HepG2 (cell line): Measurements from ENCODE around the gene EGF. TPM values are rescaled to one million over a fixed set of nuclear protein-coding genes. Genes with fewer than 3 reads are reported as not detected.

ENCODE experiments used
- ATAC-seq: fragments of 200-7000 bp; cut with Tn5 transposase; 3 replicates; pipeline ENCODE4 v1.9.1; 2020; ENCODE audit warnings: mild to moderate bottlenecking, moderate library complexity
- BruUV-seq: library from RNA; stranded (reverse); fragments of 400-500 nt; replicated peaks from 2 replicates; lab custom pipeline; 2021; lab: Mats Ljungman, UMichigan
- CTCF ChIA-PET: fragments of 300-600 bp; formaldehyde crosslinking; extraction: SDS; loops from one replicate; lab custom pipeline; 2021; ENCODE audit warnings: low total read pairs, inconsistent platforms, low intra/inter-chr PET ratio; lab: Yijun Ruan, JAX
- POLR2A ChIA-PET: fragments of 350-600 bp; sonication (Branson Sonifier 250); formaldehyde crosslinking; loops from one replicate; lab custom pipeline; 2020; ENCODE audit warnings: antibody characterized with exemption, inconsistent platforms; lab: Yijun Ruan, JAX
- DNase-seq: peaks from one replicate; pipeline ENCODE4 v3.0.0-alpha.2; 2015; ENCODE audit warnings: low spot score
- FAIRE-seq: peaks from 3 replicates; lab custom pipeline; 2011; peaks lifted over from hg19 to GRCh38; lab: Jason Lieb, UNC
- H2AFZ ChIP-seq: one replicate; pipeline ENCODE4 v1.6.1; 2011; ENCODE audit warnings: low read length, inconsistent platforms
- H3K27ac ChIP-seq: fragments of 300-600 bp; 3 replicates; pipeline ENCODE4 v1.8.0; 2011; ENCODE audit warnings: mixed run types, mild to moderate bottlenecking, mixed read lengths, low read length, inconsistent platforms; ENCODE audit not compliant: insufficient read depth; ENCODE audit errors: extremely low read length
- H3K27me3 ChIP-seq, 2 experiments: fragments of 200-600 bp in 1 of 2; 2 replicates in 1 of 2; 3 replicates in 1 of 2; pipeline versions ENCODE4 v1.6.0 to v1.8.0; 2011; ENCODE audit warnings: low read length in 2 of 2, mild to moderate bottlenecking in 2 of 2, moderate library complexity in 2 of 2, inconsistent platforms in 1 of 2; ENCODE audit not compliant: insufficient read depth in 2 of 2, control insufficient read depth in 1 of 2
- H3K36me3 ChIP-seq, 2 experiments: fragments of 200-600 bp in 1 of 2; replicated peaks in 1 of 2; 2 replicates in 1 of 2; 3 replicates in 1 of 2; pipeline versions ENCODE4 v1.5.1 to v1.8.0; 2011; ENCODE audit warnings: low read length in 2 of 2, inconsistent platforms in 1 of 2; ENCODE audit not compliant: insufficient read depth in 2 of 2, control insufficient read depth in 1 of 2
- H3K4me1 ChIP-seq: 2 replicates; pipeline ENCODE4 v1.5.1; 2012; ENCODE audit warnings: low read length, inconsistent platforms; ENCODE audit not compliant: insufficient read depth
- H3K4me2 ChIP-seq: 2 replicates; pipeline ENCODE4 v1.6.0; 2011; ENCODE audit warnings: low read depth, low read length, inconsistent platforms
- H3K4me3 ChIP-seq, 3 experiments: fragments of 200-600 bp in 1 of 3; sonication (generic), shearing (Covaris generic) in 1 of 3; replicated peaks in 1 of 3; 2 replicates each; pipeline ENCODE4 v1.5.1; 2011 to 2016; ENCODE audit warnings: low read length in 3 of 3, inconsistent platforms in 2 of 3, low read depth in 2 of 3, mild to moderate bottlenecking in 2 of 3, control low read depth in 1 of 3, mixed read lengths in 1 of 3; ENCODE audit not compliant: insufficient read depth in 1 of 3
- H3K79me2 ChIP-seq: one replicate; pipeline ENCODE4 v1.6.1; 2011; ENCODE audit warnings: low read length, inconsistent platforms; ENCODE audit not compliant: insufficient read depth
- H3K9ac ChIP-seq: 2 replicates; pipeline ENCODE4 v1.6.0; 2011; ENCODE audit warnings: mild to moderate bottlenecking, low read depth, low read length, inconsistent platforms; ENCODE audit not compliant: insufficient read depth
- H3K9me3 ChIP-seq: 2 replicates; pipeline ENCODE4 v1.5.1; 2012; ENCODE audit warnings: mild to moderate bottlenecking, low read length
- H4K20me1 ChIP-seq: 2 replicates; pipeline ENCODE4 v1.6.0; 2011; ENCODE audit warnings: inconsistent platforms, mild to moderate bottlenecking, low read length, moderate library complexity; ENCODE audit not compliant: insufficient read depth
- ARNT ChIP-seq: fragments of 450-650 bp; IDR thresholded peaks from 2 replicates; pipeline ENCODE4 v1.6.1; 2017
- FUBP1 ChIP-seq: sonication (generic); formaldehyde crosslinking; IDR thresholded peaks from 2 replicates; pipeline ENCODE4 v1.5.1; 2020; ENCODE audit warnings: missing genetic modification reagents, mild to moderate bottlenecking, borderline replicate concordance
- KLF16 ChIP-seq, 2 experiments: sonication (generic) in 1 of 2; formaldehyde crosslinking in 1 of 2; IDR thresholded peaks; 2 replicates each; pipeline versions ENCODE4 v1.6.1 to v1.8.0; 2016 to 2023; ENCODE audit warnings: missing genetic modification reagents in 2 of 2, missing compliant biosample characterization in 1 of 2
- MXI1 ChIP-seq: IDR thresholded peaks from 3 replicates; pipeline ENCODE4 v1.6.1; 2012; ENCODE audit warnings: low read depth, low read length, inconsistent platforms, borderline replicate concordance
- NFIC ChIP-seq: IDR thresholded peaks from 2 replicates; pipeline ENCODE4 v1.6.1; 2012; ENCODE audit warnings: mild to moderate bottlenecking, low read length, inconsistent platforms
- NPAS2 ChIP-seq: sonication (generic); formaldehyde crosslinking; IDR thresholded peaks from 2 replicates; pipeline ENCODE4 v1.8.0; 2022; ENCODE audit warnings: mild to moderate bottlenecking, missing genetic modification reagents, borderline replicate concordance
- NR3C1 ChIP-seq: sonication (generic); formaldehyde crosslinking; IDR thresholded peaks from 2 replicates; pipeline ENCODE4 v1.4.0; 2020; ENCODE audit warnings: missing genetic modification reagents
- STAT5B ChIP-seq: sonication (generic); formaldehyde crosslinking; IDR thresholded peaks from 2 replicates; pipeline ENCODE4 v1.4.0; 2020; ENCODE audit warnings: missing genetic modification reagents
- TSC22D2 ChIP-seq: sonication (generic); formaldehyde crosslinking; IDR thresholded peaks from 2 replicates; pipeline ENCODE4 v1.5.1; 2020; ENCODE audit warnings: missing genetic modification reagents, mild to moderate bottlenecking, borderline replicate concordance
- UBTF ChIP-seq: sonication (generic); formaldehyde crosslinking; IDR thresholded peaks from 2 replicates; pipeline ENCODE4 v1.4.0; 2020; ENCODE audit warnings: mild to moderate bottlenecking, missing genetic modification reagents
- ZBTB1 ChIP-seq: sonication (generic); formaldehyde crosslinking; IDR thresholded peaks from 2 replicates; pipeline ENCODE4 v1.4.0; 2020; ENCODE audit warnings: missing genetic modification reagents, borderline replicate concordance
- ZBTB20 ChIP-seq: sonication (generic); formaldehyde crosslinking; IDR thresholded peaks from 2 replicates; pipeline ENCODE4 v1.8.1; 2023; ENCODE audit warnings: missing genetic modification reagents, low read depth, mild to moderate bottlenecking, borderline replicate concordance
- ZNF121 ChIP-seq: sonication (generic); formaldehyde crosslinking; IDR thresholded peaks from 2 replicates; pipeline ENCODE4 v1.5.0; 2020; ENCODE audit warnings: mild to moderate bottlenecking, missing genetic modification reagents
- ZNF138 ChIP-seq: sonication (generic); formaldehyde crosslinking; IDR thresholded peaks from 2 replicates; pipeline ENCODE4 v1.5.0; 2020; ENCODE audit warnings: mild to moderate bottlenecking, low read depth, missing genetic modification reagents
- ZNF296 ChIP-seq: sonication (generic); formaldehyde crosslinking; conservative IDR thresholded peaks from 2 replicates; pipeline ENCODE4 v1.5.0; 2020; ENCODE audit warnings: mild to moderate bottlenecking, missing genetic modification reagents
- ZNF496 ChIP-seq: sonication (generic); formaldehyde crosslinking; IDR thresholded peaks from 2 replicates; pipeline ENCODE4 v1.8.1; 2023; ENCODE audit warnings: mild to moderate bottlenecking, moderate library complexity, missing genetic modification reagents; ENCODE audit not compliant: insufficient replicate concordance
- ZNF704 ChIP-seq: sonication (generic); formaldehyde crosslinking; IDR thresholded peaks from 2 replicates; pipeline ENCODE4 v1.8.1; 2023; ENCODE audit warnings: mild to moderate bottlenecking, inconsistent platforms, moderate library complexity, missing genetic modification reagents, borderline replicate concordance
- WGBS: methylation state at CpG from one replicate; pipeline ENCODE4 v1.1.6; 2017; ENCODE audit warnings: low lambda C conversion rate; 5-methylcytosine and 5-hydroxymethylcytosine counted together
- in situ Hi-C: cut with HindIII; loops from 2 replicates; pipeline ENCODE4 v1.10.0; 2017; ENCODE audit warnings: low pct_unique_long_range_greater_than_20kb; ENCODE audit not compliant: extremely low pct_ligation_motif_present
- intact Hi-C: fragments of 100-400 bp; cut with micrococcal nuclease; formaldehyde crosslinking; loops from one replicate; pipeline ENCODE4 v1.10.0; 2022; ENCODE audit not compliant: unreplicated experiment
- polyA plus RNA-seq, 8 experiments: library from polyadenylated mRNA; depleted of rRNA in 3 of 8; stranded (reverse) in 7 of 8; unstranded in 1 of 8; fragments of >200 nt; fragmentation: Illumina TruSeq in 4 of 8; extraction: Trizol in 4 of 8; gene quantifications; 2 replicates each; pipeline versions ENCODE4 v1.2.1 to v1.2.3, GENCODE V29; 2011 to 2016; ENCODE audit warnings: low read depth in 4 of 8, missing spikeins in 1 of 8, mixed read lengths in 1 of 8; ENCODE audit not compliant: insufficient read depth in 1 of 8
- total RNA-seq, 5 experiments: library from RNA; depleted of rRNA; stranded (reverse); fragments of >200 nt; fragmentation: Illumina TruSeq; extraction: Trizol; gene quantifications; 2 replicates each; pipeline ENCODE4 v1.2.3, GENCODE V29; 2016; ENCODE audit warnings: low read depth in 1 of 5

EGF gene
- total and polyA plus RNA-seq, 2 of the 13 experiments (the other 11 are each of a cell fraction or from before 2014, with no cell fraction given) = 0.07 to 0.08 TPM

- no peak for DNase-seq
- POLR2A ChIA-PET = no interaction called here
- in situ Hi-C loops = no loop called here
Observed at GRCh38 chr4:109930872-109931271, 18.2 kb downstream of the EGF start.

GRCh38 chr4:109931318-109931717 lies 18.6 kb downstream of the EGF start:
- intact Hi-C loops = no loop called here
- BruUV-seq = no TSS peak
- Histone ChIP-seq H3K9ac (no peak overlapping the region), H2AFZ (no peak overlapping the region), H3K27ac (no peak overlapping the region), H3K79me2 (no peaks in the 10 kb centered on the region), H3K36me3 (no peaks in the 10 kb centered on the region), H3K4me3 (no peak overlapping the region), H4K20me1 (no peaks in the 10 kb centered on the region), H3K27me3 (no peaks in the 10 kb centered on the region), H3K4me2 (no peak overlapping the region), H3K9me3 (no peaks in the 10 kb centered on the region), H3K4me1 (no peaks in the 10 kb centered on the region)
- ATAC-seq (no peak), FAIRE-seq (no peak), DNase-seq (no peak)
- in situ Hi-C loops = no loop called here
- CTCF ChIA-PET = no interaction called here
- POLR2A ChIA-PET = no interaction called here
- WGBS = 45% methylated on average over 4 of the region's 4 CpGs
- TF ChIP-seq UBTF (no peak), ZBTB20 (no peak), ZNF704 (CRISPR knock-in tag) (no peak), ARNT (no peak), STAT5B (CRISPR knock-in tag) (no peak), ZNF496 (no peak)

More at GRCh38 chr4:109930872-109931271, 18.2 kb downstream of the EGF start:
- Histone ChIP-seq H3K4me2 (no peak overlapping the region), H3K36me3 (no peaks in the 10 kb centered on the region), H2AFZ (no peak overlapping the region), H3K4me1 (no peaks in the 10 kb centered on the region), H4K20me1 (no peaks in the 10 kb centered on the region), H3K9me3 (no peaks in the 10 kb centered on the region), H3K4me3 (no peak overlapping the region), H3K27ac (no peak overlapping the region), H3K27me3 (no peaks in the 10 kb centered on the region), H3K79me2 (no peaks in the 10 kb centered on the region), H3K9ac (no peak overlapping the region)
- FAIRE-seq (no peak), ATAC-seq (no peak)
- intact Hi-C loops = no loop called here
- TF ChIP-seq NR3C1 (CRISPR knock-in tag) (no peak), ZNF121 (no peak), ZBTB1 (CRISPR knock-in tag) (no peak), TSC22D2 (CRISPR knock-in tag) (no peak), ZNF296 (CRISPR knock-in tag) (no peak), FUBP1 (CRISPR knock-in tag) (no peak), KLF16 (CRISPR knock-in tag; IDR thresholded peaks at IDR 0.05) (no peak), NFIC (no peak), NPAS2 (CRISPR knock-in tag) (no peak), MXI1 (no peak), ZNF138 (CRISPR knock-in tag) (no peak)
- BruUV-seq = no TSS peak
- CTCF ChIA-PET = no interaction called here
